HFF-Myc (cell line): ENCODE results near the gene PTGDS.

Source experiments
- DNase-seq: peaks from one replicate; pipeline ENCODE4 v3.0.0-alpha.2; 2011; ENCODE audit warnings: low read depth; ENCODE audit errors: extremely low read depth
- H3K4me3 ChIP-seq: replicated peaks from 2 replicates; pipeline ENCODE4 v1.5.1; 2011; ENCODE audit warnings: low read depth, mild to moderate bottlenecking, control low read depth, low read length
- TF ChIP-seq, protein P1 (sequence below): IDR thresholded peaks from 2 replicates; pipeline ENCODE4 v1.5.1; 2012; ENCODE audit warnings: mild to moderate bottlenecking, low read depth, low read length, control low read depth; ENCODE audit errors: missing control alignments

PTGDS gene

DNA sequence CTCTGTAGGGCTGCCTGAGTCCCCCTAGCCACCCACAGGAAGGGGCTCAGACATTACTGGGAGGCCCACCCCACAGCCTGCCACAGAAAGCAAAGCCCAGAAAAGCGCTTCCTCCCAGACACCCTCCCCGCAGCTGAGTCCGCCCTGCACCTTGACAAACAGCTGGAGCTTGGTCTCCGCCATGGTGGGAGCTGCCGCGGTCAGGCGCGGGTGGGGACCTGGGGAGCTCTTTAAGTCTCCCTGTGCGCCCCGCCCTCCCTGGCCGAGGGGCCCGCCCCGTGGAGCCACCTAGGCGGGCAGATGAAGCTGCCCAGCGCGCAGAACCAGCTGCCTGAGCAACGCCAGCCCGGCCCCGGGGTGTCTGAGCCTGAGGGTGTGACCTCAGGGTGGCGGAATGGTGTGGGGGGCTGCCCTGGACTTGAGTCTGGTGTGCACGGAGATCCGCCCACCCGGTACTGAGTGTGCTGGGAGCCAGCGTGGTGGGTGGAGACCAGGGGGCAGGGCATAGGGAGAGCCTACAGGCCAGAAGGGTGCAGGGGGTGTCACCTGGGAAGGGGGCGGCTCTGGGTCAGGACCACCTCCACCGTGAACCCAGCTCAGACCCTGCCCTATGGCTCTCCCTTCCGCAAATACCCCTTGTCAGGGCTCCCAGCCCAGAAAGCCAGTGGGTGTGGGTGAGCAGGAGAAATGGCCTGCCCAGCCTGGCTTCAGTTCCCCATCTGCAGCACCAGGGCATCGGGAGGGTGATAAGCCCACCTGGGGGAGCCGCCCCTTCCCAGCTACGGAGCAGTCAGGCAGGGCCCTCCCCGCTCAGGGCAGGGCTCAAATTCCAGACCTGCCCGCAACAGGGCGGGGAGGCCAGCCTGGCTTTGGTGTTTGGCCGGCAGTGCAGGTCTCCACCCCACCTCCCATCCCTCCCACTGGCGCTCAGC, 19.3 kb downstream of the PTGDS start, which contains the start of gene CLIC3:
Gene CLIC3 (minus strand): TSS at position 208 of the 932 bp plus-strand sequence. CDS start 25 bp downstream, at position 183.
- H3K4me3 ChIP-seq, result no peak within 1 kb of the TSS
- no peak for DNase-seq
- TF ChIP-seq, protein P1, sequence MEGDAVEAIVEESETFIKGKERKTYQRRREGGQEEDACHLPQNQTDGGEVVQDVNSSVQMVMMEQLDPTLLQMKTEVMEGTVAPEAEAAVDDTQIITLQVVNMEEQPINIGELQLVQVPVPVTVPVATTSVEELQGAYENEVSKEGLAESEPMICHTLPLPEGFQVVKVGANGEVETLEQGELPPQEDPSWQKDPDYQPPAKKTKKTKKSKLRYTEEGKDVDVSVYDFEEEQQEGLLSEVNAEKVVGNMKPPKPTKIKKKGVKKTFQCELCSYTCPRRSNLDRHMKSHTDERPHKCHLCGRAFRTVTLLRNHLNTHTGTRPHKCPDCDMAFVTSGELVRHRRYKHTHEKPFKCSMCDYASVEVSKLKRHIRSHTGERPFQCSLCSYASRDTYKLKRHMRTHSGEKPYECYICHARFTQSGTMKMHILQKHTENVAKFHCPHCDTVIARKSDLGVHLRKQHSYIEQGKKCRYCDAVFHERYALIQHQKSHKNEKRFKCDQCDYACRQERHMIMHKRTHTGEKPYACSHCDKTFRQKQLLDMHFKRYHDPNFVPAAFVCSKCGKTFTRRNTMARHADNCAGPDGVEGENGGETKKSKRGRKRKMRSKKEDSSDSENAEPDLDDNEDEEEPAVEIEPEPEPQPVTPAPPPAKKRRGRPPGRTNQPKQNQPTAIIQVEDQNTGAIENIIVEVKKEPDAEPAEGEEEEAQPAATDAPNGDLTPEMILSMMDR, result no peak

DNA sequence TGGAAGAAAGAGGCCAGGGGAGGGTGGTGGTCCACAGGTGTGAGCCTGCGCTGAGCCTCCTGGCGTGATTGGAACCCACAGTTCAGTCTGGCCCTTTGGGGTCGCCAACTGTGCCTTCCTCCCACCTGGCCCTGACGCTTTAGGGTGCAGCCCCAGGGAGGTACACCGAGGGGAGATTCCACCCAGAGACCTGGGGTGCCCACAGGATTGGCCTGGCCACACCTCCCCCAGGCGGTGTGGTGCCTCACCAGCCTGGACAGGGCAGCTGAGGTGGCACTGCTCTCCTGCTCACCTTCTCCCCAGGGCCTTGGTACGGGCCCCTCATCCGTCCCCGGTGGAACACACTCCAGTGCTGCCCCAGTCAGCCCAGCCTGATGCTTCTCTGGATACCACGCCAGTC, 20.1 kb downstream of the PTGDS start:
- no peak for DNase-seq
- H3K4me3 ChIP-seq, result no peak overlapping the region
- TF ChIP-seq, protein P1, result no peak

DNA sequence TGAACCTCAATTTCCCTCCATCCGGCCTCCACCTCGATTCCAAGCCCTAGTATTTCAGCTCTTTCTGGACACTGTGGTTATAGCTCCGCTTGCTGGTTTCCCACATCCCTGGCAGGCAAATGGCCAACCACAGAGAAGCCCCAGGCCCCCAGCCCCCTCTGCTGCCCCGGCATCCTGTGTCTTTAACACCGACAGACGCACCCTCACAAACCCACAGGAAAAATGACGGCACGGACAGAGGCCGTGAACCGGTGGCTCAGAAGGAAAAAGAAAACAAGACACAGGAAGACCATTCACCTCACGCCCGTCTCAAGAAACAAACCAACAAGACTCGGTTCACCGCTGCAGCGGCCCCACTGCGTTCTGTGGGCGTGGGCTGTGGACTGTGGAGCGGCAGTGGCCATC, 20.5 kb downstream of the PTGDS start:
- no peak for DNase-seq
- TF ChIP-seq, protein P1, result no peak
- no peak overlapping the region for H3K4me3 ChIP-seq

DNA sequence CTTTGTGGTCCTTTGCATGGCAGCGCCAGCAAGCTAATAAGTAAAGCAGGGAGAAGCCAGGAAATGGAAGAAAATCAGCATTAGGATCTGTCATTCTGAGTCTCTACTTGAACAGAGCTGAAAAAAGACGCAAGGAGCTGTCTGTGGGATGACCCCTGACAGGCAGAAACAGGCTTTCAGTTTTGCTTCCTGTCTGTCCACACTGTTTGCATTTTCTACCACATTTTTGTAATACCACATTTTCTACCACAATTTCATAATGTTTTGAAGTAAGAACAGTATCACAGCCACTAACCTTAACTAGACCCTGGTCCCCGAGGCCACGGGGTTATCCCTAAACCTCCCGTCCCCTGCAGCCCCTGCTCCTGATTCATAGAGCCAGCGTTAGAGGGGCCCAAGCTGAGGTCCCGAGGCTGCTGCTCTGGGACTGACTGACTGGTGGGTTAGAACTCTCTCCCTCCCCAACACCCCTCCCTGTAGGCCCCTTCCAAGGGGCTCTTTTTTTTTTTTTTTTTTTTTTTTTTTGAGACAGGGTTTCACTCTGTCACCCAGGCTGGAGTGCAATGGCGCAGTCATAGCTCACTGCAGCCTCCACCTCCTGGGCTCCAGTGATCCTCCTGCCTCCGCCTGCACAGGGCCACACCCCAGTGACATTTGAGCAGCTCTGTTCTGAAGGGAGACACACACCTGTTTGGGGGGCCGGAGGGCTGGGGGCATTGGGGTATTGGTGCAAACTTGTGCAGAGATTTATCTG, 23.1 kb downstream of the PTGDS start:
- TF ChIP-seq, protein P1, result no peak
- no peak overlapping the region for H3K4me3 ChIP-seq

DNA sequence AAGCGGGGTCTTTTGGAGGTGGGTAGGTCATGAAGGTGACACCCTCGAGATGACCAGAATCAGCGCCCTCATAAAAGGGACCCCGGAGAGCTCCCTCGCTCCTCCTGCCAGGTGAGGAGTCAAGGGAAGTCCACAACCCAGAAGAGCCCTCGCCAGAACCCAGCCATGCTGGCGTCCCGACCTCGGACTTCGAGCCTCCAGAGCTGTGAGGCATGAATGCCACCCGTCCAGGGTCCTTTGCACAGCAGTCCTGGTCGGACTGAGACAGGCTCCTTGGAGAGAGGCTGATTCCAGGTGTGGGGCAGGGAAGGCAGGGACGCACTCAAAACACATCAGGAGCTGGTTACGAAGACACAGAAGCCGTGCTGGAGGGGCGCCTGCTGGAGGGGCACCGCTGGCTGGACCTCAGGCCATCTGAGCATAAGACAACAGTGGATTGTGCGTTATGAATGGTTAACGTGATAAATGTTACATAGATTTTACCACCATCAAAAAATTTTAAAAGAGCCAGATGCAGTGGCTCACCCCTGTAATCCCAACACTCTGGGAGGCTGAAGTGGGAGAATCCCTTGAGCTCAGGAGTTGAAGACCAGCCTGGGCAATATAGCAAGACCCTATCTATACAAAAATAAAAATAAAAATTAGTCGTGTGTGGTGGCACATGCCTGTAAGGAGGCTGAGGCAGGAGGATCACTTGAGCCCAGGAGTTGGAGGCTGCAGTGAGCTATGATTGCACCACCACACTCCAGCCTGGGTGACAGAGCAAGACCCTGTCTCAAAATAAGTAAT, 24.7 kb downstream of the PTGDS start:
- TF ChIP-seq, protein P1, result no peak
- no peak for DNase-seq
- no peak overlapping the region for H3K4me3 ChIP-seq

More for the DNA sequence above, 23.1 kb downstream of the PTGDS start:
- DNase-seq, result no peak

DNA sequence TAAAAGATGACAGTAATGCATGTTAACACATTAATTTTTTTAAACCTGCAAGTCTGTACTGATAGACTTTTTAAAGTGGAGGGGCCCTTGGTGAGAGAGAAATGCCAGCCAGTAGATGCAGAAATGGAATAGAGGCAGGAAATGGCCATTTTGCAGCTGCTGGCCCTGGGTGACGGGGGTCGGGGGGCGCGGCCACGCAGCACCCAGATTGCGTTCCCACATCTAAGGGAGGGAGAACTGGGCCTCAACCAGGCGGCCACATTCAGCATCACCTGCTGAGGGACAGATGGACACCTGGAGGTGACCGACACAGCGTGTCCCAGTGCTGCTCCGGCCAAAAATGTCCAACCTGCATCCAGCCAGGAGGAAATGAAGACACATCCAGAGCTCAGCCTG, 25.3 kb downstream of the PTGDS start:
- TF ChIP-seq, protein P1, result no peak
- H3K4me3 ChIP-seq, result no peak overlapping the region
- no peak for DNase-seq
